ENCODE measurements around the gene GPR22. TPM values are rescaled to one million over a fixed set of nuclear protein-coding genes. Genes with fewer than 3 reads are reported as not detected.

The GPR22 gene
- polyA plus RNA-seq, 3 donors = 0.01 TPM; not detected in 2

Other genes starting within 250 kb of the GPR22 start
- gene COG5, start 93.9 kb downstream of the GPR22 start, polyA plus RNA-seq = 10 to 100 TPM in 1 of 3 donors, 1 to 10 TPM in 2; 8.8 to 11.1 (median 9.8) TPM
- 1 to 10 TPM; 2.0 to 6.2 (median 2.6) TPM for gene DUS4L, start 93.9 kb downstream of the GPR22 start, polyA plus RNA-seq
- 10 to 100 TPM; 22.2 to 54.4 (median 48.6) TPM for gene BCAP29, start 110.2 kb downstream of the GPR22 start, polyA plus RNA-seq
- gene SLC26A4, start 190.8 kb downstream of the GPR22 start, polyA plus RNA-seq = 1 to 10 TPM in 1 of 3 donors, under 1 TPM in 2; 0.30 to 1.9 (median 0.31) TPM